C4-2B (cell line): ENCODE data around the gene CREM.

Experiments
- CTCF ChIP-seq: fragments of 450-650 bp; conservative IDR thresholded peaks from 2 replicates; pipeline ENCODE4 v1.5.1; 2017; ENCODE audit warnings: mild to moderate bottlenecking
- ZFX ChIP-seq: fragments of 450-650 bp; IDR thresholded peaks from 2 replicates; pipeline ENCODE4 v1.6.1; 2017

GRCh38 chr10:35244549-35244948 is 117.9 kb downstream of the CREM start:
- TF ChIP-seq CTCF (no peak), ZFX (no peak)
